ENCODE data around the gene MIPOL1. TPM values are rescaled to one million over a fixed set of nuclear protein-coding genes. Genes with fewer than 3 reads are reported as not detected.
"Not testable (repeated sequence)": the region's sequence is repeated elsewhere in the genome, so short reads cannot be mapped to it uniquely, and the experiment has no call there.

Gene MIPOL1
- total and polyA plus RNA-seq, 3 donors from 2014 or later = 9.0 to 38.8 (median 31.6) TPM

DNA sequence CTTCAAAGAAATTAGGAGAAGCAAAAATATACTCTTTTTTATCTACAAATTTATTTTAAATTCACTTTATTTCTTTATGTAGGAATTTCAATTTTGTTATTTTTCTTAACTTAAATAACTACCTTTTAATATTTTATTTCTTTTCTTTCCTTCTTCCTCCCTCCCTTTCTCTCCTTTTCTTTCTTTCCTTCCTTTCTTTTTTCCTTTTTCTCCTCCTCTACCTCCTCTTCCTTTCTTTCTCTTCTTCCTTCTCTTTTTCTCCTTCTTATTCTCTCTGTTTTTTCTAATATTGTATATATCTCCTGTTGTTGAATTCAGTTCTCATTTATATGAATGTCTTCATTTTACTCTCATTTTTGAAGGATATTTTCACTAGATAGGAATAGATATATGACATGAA lies 127.6 kb downstream of the MIPOL1 start:
- no peak for TF ChIP-seq POLR2A (IDR thresholded peaks at IDR 0.05)
- TF ChIP-seq, protein P1, sequence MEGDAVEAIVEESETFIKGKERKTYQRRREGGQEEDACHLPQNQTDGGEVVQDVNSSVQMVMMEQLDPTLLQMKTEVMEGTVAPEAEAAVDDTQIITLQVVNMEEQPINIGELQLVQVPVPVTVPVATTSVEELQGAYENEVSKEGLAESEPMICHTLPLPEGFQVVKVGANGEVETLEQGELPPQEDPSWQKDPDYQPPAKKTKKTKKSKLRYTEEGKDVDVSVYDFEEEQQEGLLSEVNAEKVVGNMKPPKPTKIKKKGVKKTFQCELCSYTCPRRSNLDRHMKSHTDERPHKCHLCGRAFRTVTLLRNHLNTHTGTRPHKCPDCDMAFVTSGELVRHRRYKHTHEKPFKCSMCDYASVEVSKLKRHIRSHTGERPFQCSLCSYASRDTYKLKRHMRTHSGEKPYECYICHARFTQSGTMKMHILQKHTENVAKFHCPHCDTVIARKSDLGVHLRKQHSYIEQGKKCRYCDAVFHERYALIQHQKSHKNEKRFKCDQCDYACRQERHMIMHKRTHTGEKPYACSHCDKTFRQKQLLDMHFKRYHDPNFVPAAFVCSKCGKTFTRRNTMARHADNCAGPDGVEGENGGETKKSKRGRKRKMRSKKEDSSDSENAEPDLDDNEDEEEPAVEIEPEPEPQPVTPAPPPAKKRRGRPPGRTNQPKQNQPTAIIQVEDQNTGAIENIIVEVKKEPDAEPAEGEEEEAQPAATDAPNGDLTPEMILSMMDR (IDR thresholded peaks at IDR 0.05) = no peak
- H3K9me3 ChIP-seq = no peaks in the 10 kb centered on the region

DNA sequence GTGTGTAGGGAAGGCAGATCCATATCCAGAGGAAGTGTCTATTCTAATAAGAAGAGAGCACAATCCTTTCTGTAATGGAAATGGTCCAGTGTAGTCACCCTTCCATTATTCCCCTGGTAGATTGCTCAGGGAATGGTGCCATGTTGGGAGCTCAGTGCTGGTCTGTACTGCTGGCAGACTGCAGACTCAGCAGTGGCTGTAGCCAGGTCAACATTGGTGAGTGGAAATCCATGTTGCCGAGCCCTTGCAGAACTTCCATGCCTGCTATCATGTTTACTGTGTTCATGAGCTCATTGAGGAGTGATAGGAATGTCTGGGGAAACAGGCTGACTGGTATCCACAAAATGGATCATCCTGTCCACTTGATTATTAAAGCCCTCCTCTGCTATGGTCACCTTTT lies 128.7 kb downstream of the MIPOL1 start:
- 90 to 96% methylated on average over 1 of the region's 1 CpG for WGBS, 2 donors
- H3K4me1 ChIP-seq = no peaks in the 10 kb centered on the region
- TF ChIP-seq, protein P1 (IDR thresholded peaks at IDR 0.05) = no peak
- no peak for TF ChIP-seq POLR2A (IDR thresholded peaks at IDR 0.05)
- no peaks in the 10 kb centered on the region for H3K9me3 ChIP-seq
- no peaks in the 10 kb centered on the region for H3K27me3 ChIP-seq
- H3K27ac ChIP-seq = no peak overlapping the region
- no peak overlapping the region for H3K4me3 ChIP-seq
- intact Hi-C loops (cut with DNase I; ENCODE audit: low total_unique reads) = no loop called here
- DNase-seq = no peak
- no peaks in the 10 kb centered on the region for H3K36me3 ChIP-seq (ENCODE audit: low read depth, missing control alignments)

More for the DNA sequence above, 127.6 kb downstream of the MIPOL1 start:
- H3K27ac ChIP-seq = no peak overlapping the region
- H3K36me3 ChIP-seq (ENCODE audit: low read depth, missing control alignments) = no peaks in the 10 kb centered on the region
- H3K27me3 ChIP-seq = no peaks in the 10 kb centered on the region
- H3K4me3 ChIP-seq = no peak overlapping the region
- intact Hi-C loops (cut with DNase I; ENCODE audit: low total_unique reads) = no loop called here
- no peak for DNase-seq
- no peaks in the 10 kb centered on the region for H3K4me1 ChIP-seq

- H3K36me3 ChIP-seq (ENCODE audit: low read depth, missing control alignments); intact Hi-C loops (cut with DNase I; ENCODE audit: low total_unique reads); H3K4me3 ChIP-seq; DNase-seq; H3K27ac ChIP-seq; H3K4me1 ChIP-seq; H3K9me3 ChIP-seq; H3K27me3 ChIP-seq: not testable (repeated sequence)
- 92 to 94% methylated on average over 5 of the region's 5 CpGs for WGBS, 2 donors
Measured at GRCh38 chr14:37327933-37328332, 130.2 kb downstream of the MIPOL1 start.

DNA sequence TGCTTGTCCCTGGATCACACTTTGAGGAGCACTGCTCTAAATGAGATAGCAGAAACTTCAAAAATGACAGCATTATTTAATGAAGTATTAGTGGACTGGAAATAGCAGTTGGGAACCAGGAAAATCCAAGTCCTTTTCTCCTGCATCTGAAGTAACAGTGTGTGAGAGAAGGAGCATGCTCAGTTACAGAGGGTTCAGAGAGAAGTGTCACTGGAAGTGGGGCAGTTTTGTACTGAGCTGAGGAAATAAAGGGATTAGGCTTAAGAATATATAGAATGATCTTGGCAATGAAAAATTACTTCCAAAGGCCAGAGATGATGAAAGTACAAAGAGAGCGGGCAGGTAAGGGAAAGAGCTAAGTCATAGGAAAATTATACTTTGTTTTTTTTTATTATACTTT lies 130.9 kb downstream of the MIPOL1 start:
- no peaks in the 10 kb centered on the region for H3K36me3 ChIP-seq (ENCODE audit: low read depth, missing control alignments)
- H3K27me3 ChIP-seq = no peaks in the 10 kb centered on the region
- intact Hi-C loops (cut with DNase I; ENCODE audit: low total_unique reads) = no loop called here
- no peak for TF ChIP-seq POLR2A (IDR thresholded peaks at IDR 0.05)
- TF ChIP-seq, protein P1 (IDR thresholded peaks at IDR 0.05) = no peak
- H3K4me3 ChIP-seq = no peak overlapping the region
- no peaks in the 10 kb centered on the region for H3K9me3 ChIP-seq
- DNase-seq = no peak
- H3K4me1 ChIP-seq = no peaks in the 10 kb centered on the region
- 92 to 100% methylated on average over 1 of the region's 1 CpG for WGBS, 2 donors
- no peak overlapping the region for H3K27ac ChIP-seq

GRCh38 chr14:37329189-37330001 lies 131.7 kb downstream of the MIPOL1 start:
- no peaks in the 10 kb centered on the region for H3K36me3 ChIP-seq (ENCODE audit: low read depth, missing control alignments)
- no peaks in the 10 kb centered on the region for H3K4me1 ChIP-seq
- H3K27me3 ChIP-seq = no peaks in the 10 kb centered on the region
- intact Hi-C loops (cut with DNase I; ENCODE audit: low total_unique reads) = no loop called here
- no peak for DNase-seq
- no peak overlapping the region for H3K4me3 ChIP-seq
- H3K27ac ChIP-seq = no peak overlapping the region
- TF ChIP-seq, protein P1 (IDR thresholded peaks at IDR 0.05) = no peak
- TF ChIP-seq POLR2A (IDR thresholded peaks at IDR 0.05) = no peak
- no peaks in the 10 kb centered on the region for H3K9me3 ChIP-seq
- 81 to 86% methylated on average over 2 of the region's 2 CpGs for WGBS, 2 donors
